Lung (tissue), 12 donors: ENCODE measurements around the gene DGKQ. TPM values are rescaled to one million over a fixed set of nuclear protein-coding genes. Genes with fewer than 3 reads are reported as not detected.

Source experiments
- ATAC-seq: fragments of 200-7000 bp; cut with Tn5 transposase; one replicate; pipeline ENCODE4 v1.9.1; 2020; ENCODE audit warnings: moderate number of reproducible peaks; ENCODE audit not compliant: insufficient read depth, low FRiP score
- DNase-seq, 3 donors: peaks; one replicate each; pipeline ENCODE4 v3.0.0-alpha.2; 2013 to 2017
- H3K27ac ChIP-seq, 2 donors: one replicate each; pipeline ENCODE4 v1.5.1; 2013; ENCODE audit warnings: mild to moderate bottlenecking in 2 of 2, moderate library complexity in 2 of 2, control low read depth in 1 of 2, inconsistent platforms in 1 of 2, low read depth in 1 of 2, low read length in 1 of 2
- H3K27me3 ChIP-seq, 3 donors: one replicate each; pipeline ENCODE4 v1.5.1; 2013; ENCODE audit warnings: low read length in 2 of 3; ENCODE audit not compliant: control insufficient read depth in 3 of 3, insufficient read depth in 3 of 3
- H3K36me3 ChIP-seq, 4 donors: one replicate each; pipeline ENCODE4 v1.5.1; 2013; ENCODE audit warnings: low read length in 4 of 4, mild to moderate bottlenecking in 1 of 4, moderate library complexity in 1 of 4; ENCODE audit not compliant: control insufficient read depth in 4 of 4, insufficient read depth in 4 of 4
- H3K4me1 ChIP-seq, 5 donors: one replicate each; pipeline ENCODE4 v1.5.1; 2013; ENCODE audit warnings: low read length in 5 of 5, mild to moderate bottlenecking in 2 of 5, moderate library complexity in 1 of 5; ENCODE audit not compliant: control insufficient read depth in 5 of 5, insufficient read depth in 5 of 5
- H3K4me3 ChIP-seq: one replicate; pipeline ENCODE4 v1.5.1; 2013; ENCODE audit warnings: mild to moderate bottlenecking, control low read depth, moderate library complexity
- H3K9ac ChIP-seq, 2 donors: one replicate each; pipeline ENCODE4 v1.5.1; 2013; ENCODE audit warnings: low read length in 2 of 2, control low read depth in 1 of 2; ENCODE audit not compliant: insufficient read depth in 1 of 2
- H3K9me3 ChIP-seq, 4 donors: one replicate each; pipeline ENCODE4 v1.5.1; 2013; ENCODE audit warnings: low read length in 3 of 4, mild to moderate bottlenecking in 1 of 4, moderate library complexity in 1 of 4; ENCODE audit not compliant: control insufficient read depth in 4 of 4, insufficient read depth in 3 of 4
- CTCF ChIP-seq: IDR thresholded peaks from 2 replicates; pipeline ENCODE4 v1.5.1; 2012; ENCODE audit warnings: mild to moderate bottlenecking; ENCODE audit errors: control extremely low read depth, extremely low read depth
- WGBS, 2 donors: extraction: QIAGEN DNeasy Blood & Tissue Kit; methylation state at CpG; one replicate each; pipeline ENCODE4 v1.1.7; 2013; 5-methylcytosine and 5-hydroxymethylcytosine counted together
- polyA plus RNA-seq, 2 donors: library from polyadenylated mRNA; stranded (reverse); fragments of 200-250 nt; gene quantifications; one replicate each; pipeline ENCODE4 v1.2.1, GENCODE V29; 2013
- total RNA-seq, 2 donors: library from RNA; depleted of rRNA in 1 of 2; stranded (reverse); fragments of >200 nt in 1 of 2; gene quantifications; one replicate each; pipeline ENCODE4 v1.2.1, GENCODE V29; 2014 to 2021
- donor health status: control.
- donor health status: control.
- donor health status: Bipolar disorder and iron deficiency.
- donor health status: healthy.
- donor health status: DM: yes; HTN: yes; CAD: no.

DGKQ gene
- total and polyA plus RNA-seq, 4 donors: 5.9 to 19.1 (median 8.4) TPM

GRCh38 chr4:974668-975067 is 1.3 kb upstream of the DGKQ start:
- H3K27me3 ChIP-seq: no peaks in the 10 kb centered on the region
- no peaks in the 10 kb centered on the region for H3K9me3 ChIP-seq
- peaks cover 4 to 21% (median 6%) of the 10 kb centered on the region in 5 donors for H3K4me1 ChIP-seq
- H3K9ac ChIP-seq: no peak overlapping the region
- DNase-seq (no peak), ATAC-seq (no peak)
- no peak overlapping the region for H3K4me3 ChIP-seq
- peaks cover 0 to 1% (median 0%) of the 10 kb centered on the region in 4 donors for H3K36me3 ChIP-seq
- no peak for TF ChIP-seq CTCF
- no peak overlapping the region for H3K27ac ChIP-seq
- 95 to 96% methylated on average over 9 of the region's 9 CpGs for WGBS, 2 donors

GRCh38 chr4:972651-973424 is 531 bp downstream of the DGKQ start:
- DNase-seq (no peak), ATAC-seq (peak; percentile 10)
- WGBS, 2 donors: 1% methylated on average over 46 to 65 of the region's 65 CpGs
- H3K4me1 ChIP-seq: peaks cover 3 to 18% (median 5%) of the 10 kb centered on the region in 5 donors
- H3K9me3 ChIP-seq: no peaks in the 10 kb centered on the region
- peaks cover 0 to 9% (median 0%) of the 10 kb centered on the region in 3 donors for H3K27me3 ChIP-seq
- H3K27ac ChIP-seq: no peak overlapping the region
- no peak for TF ChIP-seq CTCF
- H3K4me3 ChIP-seq: peak overlapping the region; percentile 86
- no peak overlapping the region for H3K9ac ChIP-seq
- peaks cover 0 to 1% (median 0%) of the 10 kb centered on the region in 4 donors for H3K36me3 ChIP-seq

GRCh38 chr4:971666-972500 is 1.5 kb downstream of the DGKQ start:
- H3K36me3 ChIP-seq: peaks cover 0 to 6% (median 0%) of the 10 kb centered on the region in 4 donors
- peaks cover 3 to 18% (median 5%) of the 10 kb centered on the region in 5 donors for H3K4me1 ChIP-seq
- no peak for TF ChIP-seq CTCF
- no peaks in the 10 kb centered on the region for H3K9me3 ChIP-seq
- H3K9ac ChIP-seq: no peak overlapping the region
- WGBS, 2 donors: 67 to 70% methylated on average over 22 to 24 of the region's 24 CpGs
- peak overlapping the region; percentile 3 for H3K4me3 ChIP-seq
- H3K27ac ChIP-seq: no peak overlapping the region
- ATAC-seq: no peak
- peaks cover 0 to 9% (median 0%) of the 10 kb centered on the region in 3 donors for H3K27me3 ChIP-seq
- DNase-seq: no peak
